Neural progenitor cell (in vitro differentiated cells): ENCODE data around the gene EPHB1.

ENCODE experiments used
- EZH2 ChIP-seq: fragments of 200-600 bp; sonication (generic); IDR thresholded peaks from 2 replicates; pipeline ENCODE4 v1.6.1; 2017; ENCODE audit warnings: antibody characterized with exemption, mild to moderate bottlenecking, moderate library complexity
- EZH2phosphoT487 ChIP-seq: fragments of 200-600 bp; sonication (generic); IDR thresholded peaks from 2 replicates; pipeline ENCODE4 v1.6.1; 2017; ENCODE audit warnings: antibody characterized with exemption
- TF ChIP-seq, protein P1 (sequence below): fragments of 200-600 bp; sonication (generic); IDR thresholded peaks from 2 replicates; pipeline ENCODE4 v1.5.1; 2017; ENCODE audit warnings: antibody characterized with exemption, mild to moderate bottlenecking

DNA sequence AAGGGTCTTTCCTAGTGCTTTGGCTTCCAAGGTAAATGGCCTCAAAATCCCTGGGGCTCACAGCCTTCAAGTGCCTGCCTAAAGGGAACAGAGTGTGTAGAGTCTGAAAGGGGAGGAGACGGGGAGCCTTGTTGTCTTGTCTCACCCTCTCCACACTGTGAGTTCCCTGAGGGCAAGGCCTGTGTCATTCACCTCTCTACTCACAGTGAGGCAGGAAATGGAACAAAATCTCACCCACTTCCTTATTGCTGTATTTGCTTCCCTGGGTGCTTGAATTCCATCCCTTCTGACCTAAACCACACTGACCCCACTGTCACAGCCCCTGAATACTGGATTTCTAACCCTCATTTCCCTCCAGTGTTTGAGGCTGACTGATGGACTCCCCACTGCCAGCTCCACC, 197.5 kb downstream of the EPHB1 start:
- TF ChIP-seq, protein P1, sequence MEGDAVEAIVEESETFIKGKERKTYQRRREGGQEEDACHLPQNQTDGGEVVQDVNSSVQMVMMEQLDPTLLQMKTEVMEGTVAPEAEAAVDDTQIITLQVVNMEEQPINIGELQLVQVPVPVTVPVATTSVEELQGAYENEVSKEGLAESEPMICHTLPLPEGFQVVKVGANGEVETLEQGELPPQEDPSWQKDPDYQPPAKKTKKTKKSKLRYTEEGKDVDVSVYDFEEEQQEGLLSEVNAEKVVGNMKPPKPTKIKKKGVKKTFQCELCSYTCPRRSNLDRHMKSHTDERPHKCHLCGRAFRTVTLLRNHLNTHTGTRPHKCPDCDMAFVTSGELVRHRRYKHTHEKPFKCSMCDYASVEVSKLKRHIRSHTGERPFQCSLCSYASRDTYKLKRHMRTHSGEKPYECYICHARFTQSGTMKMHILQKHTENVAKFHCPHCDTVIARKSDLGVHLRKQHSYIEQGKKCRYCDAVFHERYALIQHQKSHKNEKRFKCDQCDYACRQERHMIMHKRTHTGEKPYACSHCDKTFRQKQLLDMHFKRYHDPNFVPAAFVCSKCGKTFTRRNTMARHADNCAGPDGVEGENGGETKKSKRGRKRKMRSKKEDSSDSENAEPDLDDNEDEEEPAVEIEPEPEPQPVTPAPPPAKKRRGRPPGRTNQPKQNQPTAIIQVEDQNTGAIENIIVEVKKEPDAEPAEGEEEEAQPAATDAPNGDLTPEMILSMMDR = no peak
- TF ChIP-seq EZH2 (no peak), EZH2phosphoT487 (no peak)
